HG03139 (cell line): ENCODE measurements around the gene CATSPER3.

Source experiments
- ATAC-seq: cut with Tn5 transposase; IDR thresholded peaks from one replicate; pipeline ENCODE4 v1.9.1; 2021; ENCODE audit not compliant: unreplicated experiment

The CATSPER3 gene

DNA sequence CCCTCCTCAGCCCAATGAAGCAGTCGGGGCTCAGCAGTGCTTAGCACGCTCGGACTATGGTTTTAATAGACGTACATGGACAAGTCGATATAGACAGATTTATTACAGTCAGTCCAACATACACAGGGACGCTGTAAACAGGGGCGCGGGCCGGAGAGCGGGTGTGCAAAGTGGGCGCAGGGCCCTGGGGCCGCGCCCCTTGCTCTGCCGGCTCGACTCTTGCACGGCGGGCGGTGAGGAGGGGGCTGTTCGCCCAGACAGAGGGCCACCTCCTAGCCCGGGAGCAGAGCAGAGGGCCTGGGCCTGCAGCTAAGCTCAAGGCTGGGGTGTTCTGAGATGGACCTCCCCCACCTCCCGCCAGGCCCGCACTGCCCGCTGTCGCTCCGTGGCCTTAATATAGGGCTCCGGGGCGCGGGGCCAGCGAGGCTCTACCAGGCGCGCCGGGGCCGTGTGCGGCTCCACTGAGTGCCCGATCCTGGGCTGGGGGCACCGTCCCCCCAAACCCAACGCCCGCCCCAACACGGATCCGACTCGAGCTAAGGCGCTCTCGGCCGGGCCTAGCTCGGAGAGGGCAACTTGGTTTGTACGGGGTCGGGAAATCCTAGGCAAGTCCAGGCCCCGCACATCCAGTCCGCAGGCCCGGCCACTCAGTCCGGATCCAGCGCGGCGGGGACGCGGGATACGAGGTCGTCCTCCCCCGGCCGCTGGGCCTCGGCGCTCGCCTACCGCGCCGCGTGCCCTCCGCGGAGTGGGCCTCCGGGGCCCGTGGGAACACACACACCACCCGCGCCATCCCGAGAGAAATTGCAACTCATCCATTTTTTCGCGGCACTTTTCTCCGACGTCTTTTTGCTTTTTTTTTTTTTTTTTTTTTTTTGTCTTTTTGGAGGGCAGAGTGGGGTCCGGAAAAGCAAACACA lies 60.2 kb downstream of the CATSPER3 start:
- no peak for ATAC-seq

DNA sequence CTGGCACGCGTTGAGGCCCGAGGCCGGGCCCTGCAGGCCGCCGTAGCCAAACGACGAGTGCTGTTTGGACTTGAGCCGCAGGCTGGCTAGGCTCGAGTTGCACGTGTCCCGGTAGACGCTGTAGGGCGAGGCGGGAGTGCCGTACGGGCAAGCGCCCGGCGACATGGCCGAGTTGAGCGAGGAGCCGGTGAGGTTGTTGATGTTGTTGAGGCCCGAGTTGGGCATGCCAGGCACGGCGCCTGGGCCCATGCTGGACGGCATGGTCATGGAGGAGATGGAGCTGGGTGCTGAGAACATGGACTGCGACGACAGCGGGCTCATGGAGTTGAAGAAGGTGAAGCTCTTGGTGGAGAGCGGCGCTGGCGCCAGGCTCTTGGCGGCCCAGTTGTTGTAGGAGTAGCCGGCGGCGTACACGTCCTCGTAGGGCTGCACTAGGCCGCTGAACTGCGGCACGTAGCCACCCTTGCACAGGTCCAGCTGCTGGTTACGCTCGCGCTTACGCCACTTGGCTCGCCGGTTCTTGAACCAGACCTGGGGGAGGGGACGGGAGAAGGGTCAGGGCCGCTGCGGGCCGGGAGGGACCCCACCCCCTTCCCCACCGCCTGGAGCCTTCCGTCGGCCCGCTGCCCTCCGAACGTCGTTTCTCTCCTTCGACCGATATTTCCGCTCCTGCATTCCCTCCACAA lies 61.2 kb downstream of the CATSPER3 start:
- no peak for ATAC-seq

- ATAC-seq: no peak
Observed at GRCh38 chr5:135029477-135030122, 61.9 kb downstream of the CATSPER3 start.

DNA sequence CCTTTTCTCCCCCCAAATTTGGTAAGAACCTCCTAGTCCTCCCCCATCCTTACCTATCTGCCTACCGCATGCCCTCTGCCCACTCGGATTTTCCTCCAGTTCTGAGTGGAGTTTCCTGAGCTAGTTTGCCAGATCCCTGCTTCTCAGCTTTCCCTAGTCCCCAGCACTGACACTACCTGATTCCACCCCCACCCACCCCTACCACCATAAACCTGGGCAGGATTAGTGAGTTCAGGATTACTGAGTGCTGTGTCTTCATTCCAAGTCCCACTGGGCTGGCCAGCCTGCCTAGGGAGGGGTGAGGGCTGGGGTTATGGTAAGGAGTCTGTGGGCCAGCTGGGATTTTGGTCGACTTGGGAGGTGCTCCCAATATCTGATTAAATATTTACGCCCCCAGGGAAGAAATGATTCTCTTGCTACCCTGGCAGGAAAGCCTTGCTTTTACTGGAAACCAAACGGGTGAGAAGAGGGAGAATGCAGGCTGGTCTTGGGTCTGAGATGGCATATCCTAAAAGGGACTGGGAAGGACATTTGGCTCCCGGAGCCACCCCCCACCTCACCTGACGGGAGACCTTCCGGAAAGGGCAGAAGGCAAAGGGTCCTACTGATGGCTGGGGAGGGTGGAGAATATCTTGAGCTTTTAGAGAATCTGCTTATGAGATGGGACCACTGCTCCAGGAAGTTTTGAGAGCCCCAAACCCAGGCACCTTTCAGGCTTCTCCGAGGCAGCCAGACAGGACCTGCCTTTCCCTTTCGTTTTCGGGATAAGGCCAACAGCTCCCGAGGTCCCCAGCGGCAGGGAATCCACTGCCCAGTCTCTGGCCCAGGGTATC lies 62.6 kb downstream of the CATSPER3 start:
- no peak for ATAC-seq

DNA sequence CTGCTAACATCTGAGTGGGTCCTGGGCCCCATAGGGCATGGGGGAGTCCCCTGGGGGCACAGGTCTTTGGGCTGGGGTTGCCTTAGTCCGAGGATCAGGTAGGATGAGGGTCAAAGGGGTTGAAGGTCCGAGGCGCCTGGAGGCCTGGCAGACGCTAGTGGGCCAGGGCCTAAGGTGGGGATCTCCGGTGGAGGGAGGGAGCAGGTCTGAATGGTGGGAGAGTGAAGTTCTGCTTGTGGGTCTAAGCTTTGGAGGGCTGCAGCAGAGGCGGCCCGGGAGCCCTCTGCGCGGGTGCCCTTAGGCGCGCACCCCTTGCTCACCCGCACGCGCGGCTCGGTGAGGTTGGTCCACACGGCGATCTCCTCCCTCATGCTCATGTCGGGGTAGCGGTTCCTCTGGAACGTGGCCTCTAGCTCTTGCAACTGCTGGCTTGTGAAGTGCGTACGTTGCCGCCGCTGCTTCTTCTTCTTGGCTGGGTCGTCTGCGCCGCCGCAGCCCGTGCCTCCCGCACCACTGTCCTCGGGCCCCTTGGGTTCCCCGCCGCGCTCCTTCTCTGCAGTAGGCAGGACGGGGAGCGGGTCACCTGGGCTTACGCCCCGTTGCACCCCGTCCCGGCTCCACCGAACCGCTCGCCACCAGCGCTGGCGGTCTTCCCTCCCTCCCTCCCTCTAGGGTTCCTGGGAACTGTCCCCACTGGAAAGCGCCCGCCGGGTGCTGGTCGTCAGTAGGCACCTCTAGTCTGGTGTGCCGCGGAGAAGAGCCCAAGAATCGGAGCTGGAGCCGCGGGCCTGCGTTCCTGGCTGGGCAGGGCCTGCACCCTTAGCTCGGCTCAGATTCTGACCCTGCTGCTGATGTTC lies 63.5 kb downstream of the CATSPER3 start:
- ATAC-seq: no peak

GRCh38 chr5:135031813-135032694 lies 64.3 kb downstream of the CATSPER3 start:
- ATAC-seq: no peak

DNA sequence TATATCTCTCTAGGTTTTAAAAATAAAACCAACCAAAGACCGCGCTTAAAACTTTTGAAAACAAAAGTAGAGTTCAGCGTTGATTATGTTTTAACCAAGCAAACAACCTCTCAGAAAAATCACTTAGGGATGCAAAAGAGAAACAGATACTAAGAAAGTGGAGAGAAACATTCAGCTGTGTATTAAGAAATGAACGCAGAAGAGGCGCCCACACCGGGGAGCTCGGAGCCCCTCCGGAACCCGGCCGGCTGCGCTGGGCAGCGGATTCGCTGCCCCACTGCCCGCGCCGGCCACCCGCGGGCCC lies 64.9 kb downstream of the CATSPER3 start:
- no peak for ATAC-seq

DNA sequence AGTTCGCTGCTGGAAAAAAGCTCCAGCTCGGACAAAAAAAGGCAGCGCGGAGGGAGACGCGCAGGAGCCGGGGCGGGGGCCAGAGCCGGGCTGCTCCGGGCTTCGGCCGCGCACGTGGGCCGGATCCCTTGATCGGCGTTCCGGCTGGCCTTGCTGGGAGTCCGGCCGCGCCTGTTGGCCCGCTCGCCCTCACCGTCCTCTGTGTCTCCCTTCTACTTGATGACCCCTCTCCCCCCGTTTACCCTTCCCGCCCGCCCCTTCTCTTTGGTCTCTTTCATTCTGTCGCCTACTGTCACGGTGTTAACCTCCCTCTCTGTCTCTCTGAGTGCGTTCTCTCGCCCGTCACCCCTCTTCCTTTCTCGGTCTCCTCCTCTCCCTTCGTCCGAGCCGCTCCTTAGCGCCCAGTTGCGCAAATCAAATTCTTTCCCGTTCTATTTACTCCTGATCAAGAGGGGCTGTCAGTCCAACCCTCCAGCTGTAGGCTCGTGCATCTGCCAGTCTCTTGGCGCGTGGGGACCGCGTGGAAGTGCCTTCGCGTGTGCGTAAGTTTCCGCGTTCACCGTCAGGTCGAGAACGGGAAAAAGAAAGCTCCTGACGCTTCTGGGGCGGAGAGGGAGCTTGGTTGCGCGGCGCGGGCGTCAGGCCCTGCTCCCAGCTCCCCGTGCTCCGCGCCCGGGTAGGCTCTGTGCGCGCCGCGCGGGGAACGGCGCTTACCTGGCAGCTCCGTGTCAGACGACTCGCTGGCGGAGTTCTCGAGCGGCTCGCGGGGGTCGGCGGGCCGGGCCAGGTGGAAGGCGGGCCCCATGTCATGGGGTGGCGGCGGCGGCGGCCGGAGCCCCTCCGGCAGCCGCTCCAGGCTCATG lies 65.5 kb downstream of the CATSPER3 start:
- no peak for ATAC-seq

DNA sequence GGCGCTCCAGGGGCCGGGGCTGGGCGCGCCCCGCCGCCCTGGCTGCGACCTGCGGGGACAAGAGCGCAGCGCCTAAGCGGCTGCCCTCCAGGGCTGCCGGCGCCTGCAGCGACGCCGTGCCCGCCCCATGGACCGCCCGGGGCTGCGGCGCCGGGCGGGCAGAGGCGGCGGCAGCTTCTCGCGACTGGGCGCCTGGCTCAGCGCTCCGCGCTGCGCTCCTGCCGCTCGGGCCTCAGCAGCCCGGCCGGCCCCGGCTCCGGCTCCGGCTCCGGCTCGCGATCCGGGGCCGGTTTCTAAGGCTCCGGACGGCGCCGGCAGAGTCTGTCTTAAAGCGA lies 66.2 kb downstream of the CATSPER3 start, which contains the start of gene PITX1:
Gene PITX1, minus strand, starts transcription at position 328 of the 335 bp plus-strand sequence. CDS start 347 bp downstream, outside the sequence.
- no peak for ATAC-seq

DNA sequence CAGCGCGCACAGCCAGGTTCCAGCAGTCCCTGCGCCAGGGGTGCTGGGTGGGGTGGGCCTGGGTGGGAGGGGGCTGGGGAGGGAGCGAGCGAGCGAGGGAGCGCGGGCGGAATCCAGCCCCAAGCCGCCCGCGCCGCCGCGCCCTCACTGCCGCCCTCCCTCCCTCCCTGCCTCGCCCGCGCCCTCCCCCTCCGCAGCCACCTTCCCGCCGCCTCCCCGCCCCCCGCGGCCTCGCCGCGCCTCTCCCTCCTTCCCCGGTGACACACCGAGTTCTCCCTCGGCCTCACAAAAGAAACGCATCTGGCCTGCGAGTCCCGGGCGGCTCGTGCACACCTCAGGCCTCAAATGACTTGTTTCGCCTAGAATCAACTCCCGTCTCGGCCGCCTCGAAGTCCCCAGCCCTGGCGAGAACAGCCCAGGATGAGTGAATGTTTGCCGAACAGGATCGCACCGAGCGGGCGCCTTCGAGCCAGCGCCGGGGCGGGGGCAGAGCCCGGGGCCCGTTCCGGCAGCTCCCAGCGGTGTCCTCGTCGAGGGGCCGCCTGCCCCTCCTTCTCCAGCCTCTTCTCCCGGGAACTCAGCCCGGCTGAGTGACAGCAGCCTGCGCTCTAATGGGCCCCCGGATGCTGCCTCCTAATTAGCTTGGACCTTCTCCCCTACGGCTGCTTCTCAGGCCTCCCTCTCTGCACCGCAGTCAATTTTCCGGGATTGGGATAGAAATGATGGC lies 66.7 kb downstream of the CATSPER3 start:
- no peak for ATAC-seq

GRCh38 chr5:135034963-135035677 lies 67.4 kb downstream of the CATSPER3 start:
- ATAC-seq: no peak

DNA sequence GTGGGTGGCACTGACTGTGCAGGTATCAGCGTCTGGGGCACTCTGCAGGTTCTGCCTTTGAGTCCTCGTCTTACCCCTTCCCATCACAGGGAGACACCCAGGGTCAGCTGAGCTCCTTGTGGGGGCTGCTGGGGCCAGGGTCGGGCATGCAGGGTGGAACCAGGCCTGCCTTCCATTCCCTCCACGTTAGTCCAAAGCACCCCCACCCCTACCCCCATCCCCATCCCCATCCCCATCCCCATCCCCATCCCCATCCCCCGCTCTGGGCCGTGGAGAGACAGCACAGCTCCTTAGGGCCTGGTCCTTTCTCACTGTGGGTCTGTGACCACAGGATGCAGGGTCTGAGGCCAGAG lies 67.9 kb downstream of the CATSPER3 start:
- ATAC-seq: no peak

DNA sequence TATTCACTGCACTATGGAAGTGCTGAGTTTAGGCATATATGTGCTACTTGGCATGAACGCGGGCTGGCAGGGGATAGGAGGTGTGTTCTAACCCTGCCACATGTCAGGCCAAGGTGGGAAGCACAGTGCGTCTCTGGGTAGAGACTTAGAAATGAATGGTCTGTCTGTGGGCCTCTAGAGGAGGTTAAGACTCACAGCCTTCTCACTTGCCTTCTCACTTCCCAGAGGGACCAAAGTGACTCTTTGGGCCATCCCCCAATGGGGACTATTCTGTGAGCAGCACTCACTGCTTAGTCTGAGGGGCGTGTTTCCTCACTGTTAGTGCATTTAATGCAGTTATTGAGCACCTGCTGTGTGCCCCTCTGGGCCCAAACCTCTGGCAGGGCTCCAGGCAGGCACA lies 68.7 kb downstream of the CATSPER3 start:
- ATAC-seq: no peak

DNA sequence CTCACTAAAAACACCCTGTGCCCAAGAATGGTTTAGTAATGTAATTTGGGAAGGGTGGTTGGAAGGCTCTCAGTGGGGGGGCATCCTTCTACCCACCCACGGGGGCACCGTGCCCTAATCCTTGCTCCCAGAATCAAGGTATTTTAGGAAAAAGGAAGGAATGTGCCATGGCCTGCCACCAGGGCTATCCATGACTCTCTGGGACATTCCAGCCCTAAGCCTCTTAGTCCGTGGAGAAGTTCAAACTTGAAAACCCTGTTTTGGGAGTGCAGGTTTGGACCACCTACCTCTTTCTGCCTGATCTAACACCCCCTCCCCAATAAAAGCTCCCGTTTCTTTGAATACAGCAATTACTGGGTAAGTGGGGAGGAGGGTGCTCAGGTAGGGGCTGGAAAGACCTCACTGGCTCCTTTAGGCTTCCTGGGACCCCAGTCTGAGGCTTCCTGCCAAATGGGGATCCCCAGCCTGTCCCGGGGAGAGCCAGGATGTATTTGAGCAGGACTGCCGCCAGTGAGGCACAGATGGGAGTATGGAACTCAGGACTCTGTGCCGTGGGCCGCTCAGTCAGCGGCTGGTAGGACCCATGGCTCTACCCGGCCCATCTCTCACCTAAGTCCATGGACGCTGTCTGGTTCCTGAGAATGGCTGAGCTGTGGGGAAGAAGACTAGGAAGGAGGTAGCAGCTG lies 70.0 kb downstream of the CATSPER3 start:
- ATAC-seq: no peak

DNA sequence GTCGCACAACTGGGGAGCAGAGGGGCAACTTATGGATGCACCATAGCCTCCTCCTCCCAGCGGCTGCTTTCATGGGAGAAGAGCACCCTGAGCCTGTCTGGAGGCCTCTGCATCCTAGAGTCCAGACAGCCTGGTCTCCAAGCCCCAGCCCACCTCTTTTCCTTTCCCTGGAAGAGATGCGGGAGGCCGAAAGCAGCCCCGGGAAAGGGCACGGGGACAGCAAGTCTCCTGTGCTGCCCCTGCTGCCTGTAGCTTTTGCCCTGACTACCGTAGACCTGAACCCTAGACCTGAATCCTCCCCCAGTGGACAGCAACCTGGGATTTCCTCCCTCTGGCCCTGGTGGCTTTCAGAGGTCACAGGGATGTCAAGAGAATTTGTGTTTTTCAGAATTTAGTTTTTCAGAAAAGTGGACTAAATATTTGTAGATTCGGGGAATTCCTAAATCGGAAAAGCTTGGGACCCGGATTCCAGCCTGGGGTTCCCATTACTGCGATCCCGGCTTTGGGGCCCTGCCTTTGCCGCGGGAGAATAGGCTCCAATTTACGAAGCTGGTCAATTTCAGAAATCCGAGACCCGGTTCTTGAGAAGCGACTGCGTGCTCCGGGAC lies 70.6 kb downstream of the CATSPER3 start:
- no peak for ATAC-seq

GRCh38 chr5:135038813-135039270 lies 71.1 kb downstream of the CATSPER3 start:
- no peak for ATAC-seq
